OCI-LY7 (cell line): ENCODE data around the gene COL5A1.

Experiments used
- CTCF ChIP-seq: fragments of 200-600 bp; sonication (generic); conservative IDR thresholded peaks from 2 replicates; pipeline ENCODE4 v1.5.1; 2014; ENCODE audit warnings: mild to moderate bottlenecking, antibody characterized with exemption, low read length, moderate library complexity, mixed read lengths
- EZH2phosphoT487 ChIP-seq: fragments of 200-600 bp; sonication (generic); IDR thresholded peaks from 2 replicates; pipeline ENCODE4 v1.6.1; 2018; ENCODE audit warnings: low read depth, borderline replicate concordance, mild to moderate bottlenecking, mixed run types, antibody characterized with exemption, low read length, moderate library complexity, mixed read lengths

DNA sequence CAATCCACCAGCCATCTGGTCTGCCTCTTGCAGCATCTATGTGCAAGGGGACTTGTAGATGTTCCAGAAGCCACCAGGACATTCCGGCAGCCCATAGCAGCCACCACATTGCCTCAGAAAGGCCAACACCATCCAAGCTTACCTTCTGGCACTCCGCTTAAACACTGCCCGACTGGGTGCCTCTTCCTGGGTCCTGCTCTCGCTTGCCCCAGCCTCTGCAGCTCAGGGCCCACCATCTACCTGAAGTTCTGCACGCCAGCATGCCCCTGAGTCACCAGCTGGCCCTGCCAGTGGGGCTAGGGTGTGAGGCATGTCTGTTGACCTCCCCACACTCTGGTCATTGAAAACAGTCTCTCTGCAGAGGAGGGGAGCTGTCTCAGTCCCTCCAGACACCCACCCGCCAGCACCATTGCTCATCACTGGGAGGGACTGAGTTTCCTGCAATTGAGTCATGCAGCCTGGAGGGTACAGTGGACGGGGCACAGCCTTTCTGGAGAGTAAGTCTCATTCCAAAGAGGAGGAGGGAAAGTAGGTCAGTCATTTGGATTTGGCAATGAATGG is 16.9 kb upstream of the COL5A1 start:
- TF ChIP-seq CTCF = no peak
- TF ChIP-seq EZH2phosphoT487 = no peak
